ENCODE data around the gene GDPD4.
"Not testable (repeated sequence)": the region's sequence is repeated elsewhere in the genome, so short reads cannot be mapped to it uniquely, and the experiment has no call there.

Gene GDPD4, protein sequence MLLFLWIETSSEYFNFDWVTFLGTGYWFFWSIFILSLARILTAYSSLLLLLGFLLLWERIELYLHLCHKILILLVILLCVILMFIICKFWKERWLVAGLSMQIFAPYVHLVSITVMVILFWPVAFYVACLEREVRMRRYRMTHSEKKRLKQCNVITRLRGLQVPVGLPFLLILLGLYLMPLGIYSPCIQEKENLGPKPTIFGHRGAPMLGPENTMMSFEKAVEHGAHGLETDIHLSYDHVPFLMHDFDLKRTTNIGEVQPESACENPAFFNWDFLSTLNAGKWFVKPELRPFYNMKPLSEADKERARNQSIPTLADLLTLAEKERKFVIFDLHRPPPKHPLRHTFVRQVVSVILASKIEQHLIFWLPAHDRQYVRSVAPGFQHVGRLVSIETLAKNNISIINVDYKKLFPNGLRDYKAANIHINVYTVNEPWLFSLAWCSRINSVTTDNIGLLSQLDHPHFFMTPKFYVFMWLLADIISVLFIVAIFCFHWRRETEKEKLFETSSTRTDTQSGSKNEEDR

DNA sequence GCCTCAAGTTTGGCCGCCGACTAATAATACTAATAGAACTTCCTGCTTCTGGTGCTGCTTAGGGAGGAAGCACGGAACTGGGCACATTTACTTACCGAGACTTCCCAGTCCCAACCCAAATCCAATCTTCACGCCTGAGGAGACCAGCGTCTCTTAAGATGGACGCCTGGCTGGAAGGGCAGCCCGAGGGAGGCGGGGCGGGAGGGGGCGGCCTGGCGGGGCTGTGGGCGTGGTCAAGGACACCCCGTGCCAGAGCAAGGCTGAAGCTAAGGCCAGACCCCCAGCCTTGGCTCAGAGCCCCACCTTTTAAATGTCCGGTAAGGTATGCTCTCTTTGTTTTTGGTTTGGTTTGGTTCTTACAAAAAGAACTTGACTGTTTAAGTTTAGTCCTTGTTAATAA, at the start of gene GDPD4:
GDPD4 (minus strand) TSS at position 177 of the 400 bp plus-strand sequence. CDS start 16,549 bp downstream, outside the sequence.
- no peak for DNase-seq

GRCh38 chr11:77347948-77348347, 46.5 kb upstream of the GDPD4 start:
- DNase-seq = no peak

DNA sequence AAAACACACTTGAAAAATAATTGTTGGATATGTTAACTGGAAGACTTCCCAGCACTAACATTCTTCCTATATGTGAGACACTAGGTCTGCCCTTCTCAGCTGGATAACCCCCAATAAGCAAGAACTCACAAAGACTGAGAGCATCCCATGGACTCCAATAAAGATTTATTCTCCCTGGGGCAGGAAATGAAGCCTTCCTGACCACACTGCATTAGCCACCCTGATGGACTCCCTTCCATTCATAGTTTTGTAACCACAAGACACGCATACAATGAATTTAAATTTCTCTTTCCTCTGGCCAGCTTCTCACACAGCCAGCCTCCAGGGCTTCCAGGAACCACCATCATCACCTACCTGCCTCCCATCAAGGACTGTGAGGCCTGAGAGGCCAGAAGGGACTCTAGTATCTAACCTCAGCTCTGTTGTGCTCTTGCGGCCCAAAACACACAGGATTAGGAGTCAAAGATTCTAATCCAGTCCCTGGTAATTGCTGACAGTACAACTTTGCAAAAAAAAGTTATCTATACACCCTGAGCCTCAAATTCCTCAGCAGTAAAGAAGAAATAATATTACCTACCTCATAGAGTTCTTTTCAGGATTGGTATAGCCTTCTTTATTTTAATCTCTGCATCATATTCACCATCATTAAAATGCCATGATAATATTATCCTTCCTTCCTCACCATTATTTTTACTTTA, 45.6 kb upstream of the GDPD4 start:
- DNase-seq = no peak

DNA sequence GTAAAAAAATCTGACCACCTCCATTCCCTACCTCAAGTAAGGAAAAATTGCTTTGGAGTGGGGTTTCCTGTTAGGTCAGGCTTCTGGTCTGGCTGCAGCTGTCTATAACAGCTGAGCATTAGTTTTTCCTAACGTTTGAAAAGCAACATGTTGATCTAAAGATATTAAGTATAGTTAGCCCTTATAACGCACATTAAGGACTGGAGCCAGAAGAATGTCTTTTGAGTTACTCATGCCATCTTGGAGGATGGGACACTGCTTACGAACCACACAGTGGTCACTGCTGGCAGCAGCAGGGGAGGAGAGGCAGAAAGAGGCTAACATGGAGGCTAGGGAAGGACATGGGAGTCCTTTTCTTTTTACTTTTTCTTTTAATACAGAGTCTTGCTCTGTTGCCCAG, 44.1 kb upstream of the GDPD4 start:
- DNase-seq = no peak

DNA sequence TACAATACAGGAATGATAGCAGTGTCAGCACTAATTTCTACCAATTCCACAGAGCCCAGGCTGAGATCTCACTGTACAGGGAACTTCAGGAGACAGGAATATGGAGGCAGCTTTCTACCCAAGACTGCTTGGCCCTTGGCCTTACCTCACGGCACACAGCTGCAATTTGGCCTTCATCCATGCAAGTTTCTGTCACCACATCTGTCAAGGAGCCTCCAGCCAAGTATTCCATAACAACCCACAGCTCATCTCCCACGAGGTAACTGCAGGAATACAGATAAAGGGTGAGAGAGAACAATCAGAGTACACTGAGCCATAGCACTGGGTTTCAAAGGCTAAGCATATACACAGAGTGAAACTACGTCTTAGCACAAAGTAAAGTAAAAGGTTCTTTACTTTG, 39.0 kb upstream of the GDPD4 start:
- no peak for DNase-seq

DNA sequence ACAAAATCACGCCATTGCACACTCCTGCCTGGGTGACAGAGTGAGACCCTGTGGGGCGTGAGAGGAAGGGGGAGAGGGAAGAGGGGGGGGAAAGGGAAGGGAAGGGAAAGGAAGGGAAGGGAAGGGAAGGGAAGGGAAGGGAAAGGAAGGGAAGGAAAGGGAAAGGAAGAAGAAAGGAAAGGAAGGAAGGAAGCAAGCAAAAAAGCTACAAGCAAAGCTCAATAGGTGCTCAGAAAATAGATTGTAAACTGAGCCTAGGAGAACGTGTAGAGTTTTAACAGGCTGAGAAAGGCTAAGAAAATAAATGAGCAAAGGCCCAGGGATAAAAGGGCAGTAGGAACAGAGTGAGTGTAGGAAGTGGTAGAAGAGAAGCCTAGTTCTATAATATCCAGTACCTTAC, 30.8 kb upstream of the GDPD4 start:
- DNase-seq = no peak

DNA sequence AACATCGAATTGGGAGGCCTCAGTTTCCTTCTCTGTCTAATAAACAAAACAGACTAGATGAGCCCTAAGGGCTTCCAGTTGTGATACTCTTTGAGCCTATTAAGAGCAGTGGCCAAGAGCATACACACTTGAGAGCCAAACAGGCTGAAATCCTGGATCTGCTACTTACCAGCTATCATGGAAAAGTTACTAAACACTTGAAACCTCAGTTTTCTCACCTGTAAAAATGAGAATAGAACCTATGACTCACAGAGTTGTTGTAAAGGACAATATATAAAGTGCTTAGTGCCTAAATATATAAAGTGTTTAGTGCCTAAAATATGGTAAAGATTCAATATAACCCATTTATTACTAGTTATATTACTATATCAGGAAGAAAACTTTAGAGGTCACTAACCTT, 23.7 kb upstream of the GDPD4 start:
- DNase-seq = no peak

DNA sequence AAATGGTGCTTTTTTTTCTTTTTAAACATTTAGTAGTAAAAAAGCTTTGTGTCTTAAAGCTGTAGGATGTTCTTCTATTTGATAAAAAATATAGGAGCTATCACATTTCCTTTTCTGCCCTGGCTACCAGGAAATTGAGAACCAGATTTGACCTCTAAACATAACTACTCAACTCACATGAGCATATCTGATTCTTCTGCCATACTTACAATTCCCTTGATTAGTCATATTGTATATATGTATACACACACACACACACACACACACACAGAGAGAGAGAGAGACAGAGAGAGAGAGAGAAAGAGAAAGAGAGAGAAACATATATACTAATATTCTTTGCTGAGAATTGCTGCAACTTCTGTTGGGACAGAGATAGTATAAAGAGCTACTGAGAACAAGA, 23.0 kb upstream of the GDPD4 start:
- no peak for DNase-seq

GRCh38 chr11:77322926-77323590, 21.6 kb upstream of the GDPD4 start:
- no peak for DNase-seq

DNA sequence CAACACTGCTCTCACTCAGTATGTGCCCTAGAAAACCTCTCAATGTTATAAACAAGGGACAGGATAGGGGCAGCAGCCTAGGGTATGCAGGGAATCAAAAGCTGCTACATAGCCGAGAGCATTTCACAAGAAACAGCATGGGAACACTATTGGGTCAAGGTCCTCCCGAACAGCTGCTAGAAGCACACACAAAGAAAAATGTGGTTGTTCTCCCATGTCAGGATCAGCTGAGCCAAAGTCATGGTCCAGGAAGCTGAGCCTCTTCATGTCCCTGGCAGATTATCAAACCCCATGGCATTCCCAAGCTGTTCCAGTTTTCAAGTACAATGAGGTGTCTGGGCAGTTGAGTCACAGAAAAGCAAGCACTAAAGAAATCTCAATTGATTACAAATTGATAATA, 21.0 kb upstream of the GDPD4 start:
- DNase-seq = no peak

DNA sequence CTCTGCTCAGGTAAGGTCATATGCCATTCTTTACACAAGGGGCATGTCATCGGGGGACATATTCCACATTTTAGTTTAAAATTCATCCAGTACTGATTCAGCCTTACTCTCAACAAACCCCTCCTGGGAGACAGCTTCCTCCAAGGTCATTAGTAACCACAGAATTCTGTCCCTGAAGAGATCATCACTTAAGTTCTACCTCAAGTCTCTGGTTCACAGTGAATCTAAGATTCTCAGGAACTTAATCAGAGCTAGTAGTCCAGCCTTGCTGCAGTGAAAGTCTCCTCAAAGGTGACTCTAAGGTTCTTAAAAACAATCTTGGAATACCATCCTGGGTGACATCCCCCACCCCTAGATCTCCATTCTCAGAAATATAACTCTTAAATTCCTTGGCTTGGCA, 18.9 kb upstream of the GDPD4 start:
- DNase-seq = no peak

DNA sequence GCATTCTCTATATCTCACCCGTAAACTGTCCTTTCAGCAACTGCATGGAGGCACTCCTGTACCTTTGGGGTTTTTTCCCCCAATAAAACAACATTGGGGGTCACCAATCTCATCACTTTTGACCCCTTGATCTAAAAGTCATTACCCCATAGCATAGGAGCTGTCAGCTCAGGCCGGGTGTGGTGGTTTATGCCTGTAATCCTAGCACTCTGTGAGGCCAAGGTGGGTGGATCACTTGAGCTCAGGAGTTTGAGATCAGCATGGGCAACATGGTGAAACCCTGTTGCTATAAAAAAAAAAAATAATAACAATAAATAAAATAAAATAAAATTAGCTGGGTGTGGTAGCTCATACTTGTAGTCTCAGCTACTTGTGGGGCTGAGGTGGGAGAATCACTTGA, 17.1 kb upstream of the GDPD4 start:
- no peak for DNase-seq

DNA sequence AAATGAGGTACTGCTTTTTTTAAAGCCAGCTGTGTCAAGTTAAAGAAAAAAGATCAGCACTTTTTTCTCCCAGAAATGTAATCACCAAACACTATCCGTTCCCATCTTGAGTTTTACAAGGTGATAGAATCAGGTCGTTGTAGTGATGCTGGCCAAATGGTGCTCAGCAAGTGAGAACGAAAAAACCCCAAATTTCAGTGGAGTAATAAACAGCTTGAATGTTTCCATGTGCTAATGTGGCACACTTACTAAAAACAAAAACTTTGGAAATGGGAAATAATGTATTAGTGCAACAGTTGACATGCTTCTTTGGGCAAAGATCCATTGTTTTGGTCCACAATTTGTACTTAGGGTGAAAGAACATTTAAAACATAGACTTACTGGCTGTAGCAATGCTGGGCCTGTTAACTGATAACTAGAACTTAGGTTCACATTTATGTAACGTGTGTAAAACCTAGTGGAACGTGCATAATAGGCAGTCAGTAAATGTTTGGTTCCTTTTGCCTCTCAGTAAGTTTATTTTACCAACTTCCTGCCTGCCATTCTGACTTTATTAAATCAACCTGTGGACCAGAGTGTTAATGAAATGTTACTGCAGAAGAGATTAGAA, 15.4 kb upstream of the GDPD4 start:
- DNase-seq = no peak

DNA sequence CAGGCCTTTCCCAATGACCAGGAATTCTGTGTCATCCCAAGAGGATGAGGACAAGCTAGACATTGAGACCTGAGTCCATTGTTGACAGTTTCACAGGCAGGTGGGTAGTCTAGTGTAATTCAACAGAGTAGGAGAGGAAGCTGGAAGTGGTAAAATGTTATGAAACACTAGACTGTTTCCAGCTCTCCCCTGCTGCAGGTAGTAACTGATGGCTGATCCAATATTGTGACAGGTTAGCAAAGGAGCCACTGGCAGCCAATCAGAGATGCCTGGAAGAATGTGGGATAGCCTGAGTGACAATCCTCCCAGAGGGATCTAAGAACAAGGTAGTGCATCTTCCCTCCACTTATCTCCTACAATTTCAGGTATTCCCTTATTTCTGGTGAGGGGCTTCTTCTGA, 10.6 kb upstream of the GDPD4 start:
- DNase-seq = no peak

GRCh38 chr11:77311701-77312100, 10.2 kb upstream of the GDPD4 start:
- no peak for DNase-seq

DNA sequence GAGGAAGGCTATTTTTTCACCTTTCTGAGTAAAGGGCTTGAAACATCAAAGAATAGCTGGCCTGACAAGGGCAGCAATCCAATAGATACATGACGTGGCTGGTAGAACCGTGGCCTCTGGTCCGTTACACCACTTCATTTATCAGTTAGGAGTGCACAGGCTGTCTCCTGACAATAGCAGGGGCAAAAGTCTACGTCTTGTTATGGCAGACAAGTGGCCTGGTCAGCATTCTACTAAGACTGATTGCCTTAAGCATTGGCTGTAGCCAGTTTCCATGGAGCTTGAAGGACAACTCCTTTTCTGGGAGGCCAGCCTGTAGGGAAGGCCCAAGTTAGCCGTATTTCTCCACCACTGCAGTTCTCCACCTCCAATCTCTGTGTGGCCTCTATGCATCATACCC, 9.2 kb upstream of the GDPD4 start:
- no peak for DNase-seq

GRCh38 chr11:77309401-77310085, 8.1 kb upstream of the GDPD4 start:
- DNase-seq = no peak

- DNase-seq = no peak
Observed at GRCh38 chr11:77308838-77309237, 7.4 kb upstream of the GDPD4 start.

GRCh38 chr11:77303328-77303727, 1.8 kb upstream of the GDPD4 start:
- no peak for DNase-seq

DNA sequence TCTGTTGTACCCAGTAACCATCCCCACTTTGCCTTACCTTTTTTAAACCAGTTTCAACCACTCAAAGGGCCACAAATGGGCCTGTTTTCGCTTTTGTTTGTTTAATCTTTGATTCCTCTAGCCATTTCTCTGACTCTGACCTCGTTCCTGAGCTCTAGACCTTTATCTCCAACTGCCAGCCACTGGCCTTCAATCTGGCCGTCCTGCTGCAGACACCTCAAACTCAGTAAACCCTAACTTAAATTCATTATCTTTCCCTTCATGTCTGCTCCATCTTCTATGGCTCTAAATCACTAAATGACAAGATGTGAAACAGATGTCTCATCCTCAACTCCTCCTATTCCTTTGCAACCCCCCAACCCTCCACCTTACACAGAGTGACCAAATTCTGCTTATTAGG, 1.3 kb upstream of the GDPD4 start:
- no peak for DNase-seq

DNA sequence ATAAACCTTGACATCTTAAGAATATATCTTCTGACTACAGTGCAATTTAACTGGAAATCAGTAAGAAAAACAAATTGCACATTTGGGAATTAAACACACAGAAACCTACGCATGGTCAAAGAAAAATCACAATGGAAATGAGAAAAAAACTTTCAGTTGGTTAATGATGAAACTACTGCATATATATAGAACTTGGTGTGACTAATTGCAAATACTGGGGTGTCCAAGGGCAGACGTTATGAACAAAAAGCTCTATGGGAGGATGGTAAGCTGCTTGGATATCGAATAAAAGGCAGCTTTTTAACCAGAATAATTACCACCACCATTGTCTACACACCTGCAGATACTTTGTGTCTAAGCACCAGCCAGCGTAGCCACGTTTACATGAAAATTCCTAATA, 791 bp downstream of the GDPD4 start:
- no peak for DNase-seq

DNA sequence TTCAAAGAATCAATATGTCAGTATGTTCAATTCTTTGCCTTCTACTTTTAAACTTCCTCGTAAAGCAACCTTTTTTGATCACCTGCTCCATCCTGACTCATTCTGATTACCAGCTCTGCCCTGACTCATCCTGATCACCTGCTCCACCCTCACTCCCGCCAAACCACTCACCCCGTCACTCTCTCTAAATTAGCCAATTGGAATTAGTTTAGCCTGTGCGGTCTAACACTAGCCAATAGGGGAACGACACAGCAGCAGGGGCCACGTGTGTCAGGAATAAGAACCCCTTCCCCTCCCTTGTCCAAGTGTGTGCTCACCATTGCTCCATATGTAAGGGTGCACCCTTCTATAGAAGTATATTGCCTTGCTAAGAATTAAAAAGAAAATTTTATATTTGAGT, 1.5 kb downstream of the GDPD4 start:
- not testable (repeated sequence) for DNase-seq

DNA sequence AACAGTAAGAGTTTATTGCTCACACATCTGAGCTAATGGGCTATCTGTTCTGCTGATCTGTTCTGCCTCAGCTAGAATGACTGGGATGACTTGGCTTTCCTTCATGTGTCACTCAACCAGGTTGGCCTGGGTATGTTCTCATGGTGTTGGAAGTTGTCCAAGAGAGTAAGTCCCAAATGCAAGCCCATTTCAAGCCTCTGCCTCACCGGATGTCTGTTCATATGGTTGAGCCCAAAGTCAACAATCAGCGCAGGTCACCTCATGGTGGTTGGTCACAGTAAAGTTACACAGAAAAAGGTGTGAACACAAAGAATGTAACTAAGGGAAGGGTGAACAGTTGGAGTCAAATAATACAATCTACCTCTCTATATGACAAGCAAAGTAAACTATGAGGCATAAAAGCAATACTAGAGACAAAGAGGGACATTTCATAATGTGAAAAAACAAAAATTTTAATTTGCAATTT, 1.9 kb downstream of the GDPD4 start:
- no peak for DNase-seq

All from DMS79 treated with DMSO at 0.1 percent for 48 hours (cell line).